VCaP (cell line): ENCODE results near the gene YWHAE.

ENCODE experiments used
- H3K27ac ChIP-seq: fragments of 450-650 bp; 2 replicates; pipeline ENCODE4 v1.5.1; 2017
- TF ChIP-seq, protein P1 (sequence below): fragments of 450-650 bp; conservative IDR thresholded peaks from 2 replicates; pipeline ENCODE4 v1.5.1; 2017; ENCODE audit warnings: mild to moderate bottlenecking, moderate library complexity

YWHAE gene

DNA sequence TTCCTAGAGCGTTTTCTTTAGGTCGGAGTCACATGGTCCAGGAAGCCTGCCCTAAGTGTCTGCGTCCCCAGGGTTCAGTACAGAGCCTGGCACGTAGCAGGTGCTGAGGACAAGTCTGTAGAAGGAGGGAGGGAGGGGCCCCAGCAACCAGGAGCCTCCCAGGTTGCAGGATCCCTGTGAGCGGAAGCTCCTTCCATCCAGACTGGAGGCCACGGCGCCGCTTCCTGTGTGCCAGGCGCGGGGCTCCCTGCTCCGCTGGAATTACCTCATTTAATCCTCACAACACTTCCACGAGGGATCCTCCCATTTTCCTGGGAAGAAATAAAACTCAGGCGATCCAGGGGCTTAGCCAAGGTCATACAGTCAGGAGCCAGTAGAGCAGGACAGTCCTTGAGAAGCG, 98.5 kb downstream of the YWHAE start:
- TF ChIP-seq, protein P1, sequence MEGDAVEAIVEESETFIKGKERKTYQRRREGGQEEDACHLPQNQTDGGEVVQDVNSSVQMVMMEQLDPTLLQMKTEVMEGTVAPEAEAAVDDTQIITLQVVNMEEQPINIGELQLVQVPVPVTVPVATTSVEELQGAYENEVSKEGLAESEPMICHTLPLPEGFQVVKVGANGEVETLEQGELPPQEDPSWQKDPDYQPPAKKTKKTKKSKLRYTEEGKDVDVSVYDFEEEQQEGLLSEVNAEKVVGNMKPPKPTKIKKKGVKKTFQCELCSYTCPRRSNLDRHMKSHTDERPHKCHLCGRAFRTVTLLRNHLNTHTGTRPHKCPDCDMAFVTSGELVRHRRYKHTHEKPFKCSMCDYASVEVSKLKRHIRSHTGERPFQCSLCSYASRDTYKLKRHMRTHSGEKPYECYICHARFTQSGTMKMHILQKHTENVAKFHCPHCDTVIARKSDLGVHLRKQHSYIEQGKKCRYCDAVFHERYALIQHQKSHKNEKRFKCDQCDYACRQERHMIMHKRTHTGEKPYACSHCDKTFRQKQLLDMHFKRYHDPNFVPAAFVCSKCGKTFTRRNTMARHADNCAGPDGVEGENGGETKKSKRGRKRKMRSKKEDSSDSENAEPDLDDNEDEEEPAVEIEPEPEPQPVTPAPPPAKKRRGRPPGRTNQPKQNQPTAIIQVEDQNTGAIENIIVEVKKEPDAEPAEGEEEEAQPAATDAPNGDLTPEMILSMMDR = no peak
- no peak overlapping the region for H3K27ac ChIP-seq

DNA sequence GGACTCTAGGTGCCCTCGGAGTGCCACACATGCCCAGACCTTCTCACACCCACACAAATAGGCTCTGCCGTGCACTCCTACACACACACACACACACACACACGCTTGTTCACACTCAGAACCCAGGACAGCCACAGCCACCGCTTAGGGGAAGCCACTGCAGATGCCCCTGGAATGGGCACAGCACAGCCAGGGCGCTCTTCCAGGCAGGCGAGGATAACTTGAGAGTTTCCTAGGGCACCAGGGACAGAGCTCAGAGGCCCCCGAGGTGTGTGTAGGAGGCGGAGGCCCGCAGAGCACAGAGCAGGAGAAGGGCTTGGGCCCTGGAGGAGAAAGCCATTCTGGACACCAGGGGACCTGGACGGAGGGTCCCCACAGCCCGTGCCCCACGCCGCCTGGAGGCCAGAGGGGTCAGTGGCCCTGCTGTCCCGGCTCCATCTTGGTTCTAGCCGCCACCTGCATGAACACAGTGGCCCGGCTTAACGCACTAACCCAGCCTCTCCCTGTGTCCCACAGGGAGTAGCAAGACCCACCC, 99.6 kb downstream of the YWHAE start:
- TF ChIP-seq, protein P1 = no peak
- H3K27ac ChIP-seq = no peak overlapping the region

DNA sequence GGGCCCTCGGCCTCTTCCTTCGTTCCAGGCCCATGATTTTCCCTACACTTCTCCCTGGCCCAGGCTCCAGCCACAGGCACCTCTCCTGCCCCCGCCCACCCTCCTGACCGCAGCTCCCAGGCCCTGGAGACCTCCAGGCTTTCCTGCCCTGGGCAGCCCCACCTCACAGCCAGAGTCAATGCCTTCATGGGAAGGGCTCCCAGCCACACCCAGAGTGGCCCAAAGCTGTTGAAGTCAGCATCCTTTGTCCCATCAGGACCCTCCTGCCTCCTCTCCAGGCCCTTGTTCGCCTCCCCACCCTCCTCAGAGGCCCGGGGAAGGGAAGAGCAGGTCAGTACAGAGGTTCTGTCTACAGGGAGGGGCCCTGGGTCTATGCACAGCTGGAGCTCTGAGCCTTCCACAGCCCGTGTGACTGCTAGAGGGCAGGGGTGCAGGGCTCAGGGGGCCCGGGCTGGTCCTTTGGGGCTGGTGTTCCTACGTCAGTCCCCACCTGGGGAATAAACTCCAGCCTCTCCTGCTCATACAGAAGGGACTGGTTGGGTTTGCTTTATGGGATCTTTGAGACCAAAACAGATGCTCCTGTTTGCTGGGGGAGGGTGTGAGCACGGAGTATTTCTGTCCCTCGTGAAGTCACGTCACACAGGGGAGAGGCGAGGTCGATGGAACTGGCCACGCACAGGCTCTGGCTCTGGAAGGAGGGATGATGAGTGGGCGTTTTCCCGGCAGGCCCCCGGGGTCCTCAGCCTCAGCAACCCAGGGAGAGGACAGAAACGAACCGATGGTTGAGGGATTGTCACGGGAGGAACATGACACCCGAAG, 100.3 kb downstream of the YWHAE start:
- no peak overlapping the region for H3K27ac ChIP-seq
- TF ChIP-seq, protein P1 = no peak

DNA sequence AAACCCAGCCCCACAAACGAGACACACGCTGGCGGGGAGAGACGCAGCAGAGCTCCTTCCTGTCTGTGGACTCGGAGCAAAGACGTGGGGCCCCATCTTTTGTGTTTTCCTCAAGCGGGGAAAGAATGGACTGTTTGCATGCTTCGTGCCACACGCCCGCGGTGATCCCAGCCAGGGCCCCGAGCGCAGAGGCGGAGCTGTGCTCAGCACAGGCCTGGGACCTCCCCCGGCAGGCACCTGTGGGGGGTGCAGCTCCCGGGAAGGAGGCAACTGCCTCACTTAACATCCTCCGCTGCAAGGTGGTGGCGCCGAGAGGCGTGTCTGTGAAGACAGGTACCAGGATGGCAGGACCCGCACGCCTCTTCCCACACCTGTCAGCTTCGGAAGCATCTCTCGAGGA, 101.4 kb downstream of the YWHAE start:
- no peak overlapping the region for H3K27ac ChIP-seq
- TF ChIP-seq, protein P1 = no peak
